Testis (tissue), 3 donors: ENCODE data around the gene NKX6-2. TPM values are rescaled to one million over a fixed set of nuclear protein-coding genes. Genes with fewer than 3 reads are reported as not detected.

Experiments
- DNase-seq: peaks from one replicate; pipeline ENCODE4 v3.0.0-alpha.2; 2019
- H3K27ac ChIP-seq, 2 donors: fragments of 200-600 bp; sonication (generic); one replicate each; pipeline ENCODE4 v1.5.1; 2019
- H3K27me3 ChIP-seq: fragments of 200-600 bp; sonication (generic); one replicate; pipeline ENCODE4 v1.5.1; 2019
- H3K36me3 ChIP-seq: fragments of 200-600 bp; sonication (generic); one replicate; pipeline ENCODE4 v1.5.1; 2017; ENCODE audit warnings: low read depth; ENCODE audit errors: missing control alignments
- H3K4me1 ChIP-seq: fragments of 200-600 bp; sonication (generic); one replicate; pipeline ENCODE4 v1.5.1; 2019
- H3K4me3 ChIP-seq, 2 donors: fragments of 200-600 bp; sonication (generic); one replicate each; pipeline ENCODE4 v1.5.1; 2017 to 2019
- H3K9me3 ChIP-seq: fragments of 200-600 bp; sonication (generic); one replicate; pipeline ENCODE4 v1.5.1; 2017
- WGBS, 2 donors: methylation state at CpG; one replicate each; pipeline ENCODE4 v1.1.5; 2018; 5-methylcytosine and 5-hydroxymethylcytosine counted together
- intact Hi-C: fragments of 100-400 bp; cut with DNase I; formaldehyde crosslinking; loops from one replicate; pipeline ENCODE4 v1.15.1; 2023; ENCODE audit warnings: low total_unique reads
- polyA plus RNA-seq: library from polyadenylated mRNA; stranded (reverse); fragments of 350-450 nt; fragmentation: Illumina TruSeq; extraction: RNeasy Lipid Tissue Mini Kit (QIAGEN cat#74804); gene quantifications from one replicate; pipeline ENCODE4 v1.2.3, GENCODE V29; 2014; ENCODE audit warnings: low read depth, low replicate concordance; ENCODE audit not compliant: insufficient read depth
- total RNA-seq, 2 donors: library from RNA; depleted of rRNA; stranded (reverse); fragments of >200 nt; gene quantifications; one replicate each; pipeline ENCODE4 v1.2.3, GENCODE V29; 2016
- TF ChIP-seq, protein P1 (sequence below), 3 experiments: fragments of 450-650 bp in 2 of 3; fragments of 200-600 bp in 1 of 3; sonication (generic) in 1 of 3; IDR thresholded peaks; one replicate each; pipeline ENCODE4 v1.5.1; 2016 to 2019; ENCODE audit warnings: antibody characterized with exemption in 3 of 3, mild to moderate bottlenecking in 2 of 3, moderate library complexity in 1 of 3

NKX6-2 gene
- total and polyA plus RNA-seq, 3 donors from 2014 or later = 2.0 to 20.1 (median 8.9) TPM

DNA sequence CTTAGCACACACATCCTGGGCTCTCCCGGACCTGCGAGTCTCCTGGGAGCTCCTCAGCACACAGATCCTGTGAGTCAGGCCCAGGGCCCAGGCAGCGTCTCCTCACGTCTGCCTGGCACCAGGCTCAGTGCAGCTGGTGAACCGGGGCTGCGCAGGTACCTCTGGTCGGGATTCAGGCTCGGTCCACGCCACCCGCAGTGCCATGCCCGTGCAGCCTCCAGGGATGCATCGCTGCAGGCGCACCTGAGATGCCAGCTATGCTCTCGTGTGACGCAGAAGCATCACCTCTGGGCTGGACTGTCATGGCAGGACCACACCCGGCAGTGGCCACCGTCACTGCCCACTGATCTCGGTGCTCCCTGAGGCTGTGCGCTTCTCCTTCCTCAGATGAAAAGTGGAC lies 52.0 kb downstream of the NKX6-2 start:
- H3K9me3 ChIP-seq = no peaks in the 10 kb centered on the region
- 96% methylated on average over 16 to 19 of the region's 19 CpGs for WGBS, 2 donors
- H3K27me3 ChIP-seq = no peaks in the 10 kb centered on the region
- H3K4me3 ChIP-seq = no peak overlapping the region
- intact Hi-C loops = no loop called here
- no peak overlapping the region for H3K27ac ChIP-seq
- no peaks in the 10 kb centered on the region for H3K4me1 ChIP-seq
- no peak for DNase-seq
- H3K36me3 ChIP-seq = no peaks in the 10 kb centered on the region
- TF ChIP-seq, protein P1, sequence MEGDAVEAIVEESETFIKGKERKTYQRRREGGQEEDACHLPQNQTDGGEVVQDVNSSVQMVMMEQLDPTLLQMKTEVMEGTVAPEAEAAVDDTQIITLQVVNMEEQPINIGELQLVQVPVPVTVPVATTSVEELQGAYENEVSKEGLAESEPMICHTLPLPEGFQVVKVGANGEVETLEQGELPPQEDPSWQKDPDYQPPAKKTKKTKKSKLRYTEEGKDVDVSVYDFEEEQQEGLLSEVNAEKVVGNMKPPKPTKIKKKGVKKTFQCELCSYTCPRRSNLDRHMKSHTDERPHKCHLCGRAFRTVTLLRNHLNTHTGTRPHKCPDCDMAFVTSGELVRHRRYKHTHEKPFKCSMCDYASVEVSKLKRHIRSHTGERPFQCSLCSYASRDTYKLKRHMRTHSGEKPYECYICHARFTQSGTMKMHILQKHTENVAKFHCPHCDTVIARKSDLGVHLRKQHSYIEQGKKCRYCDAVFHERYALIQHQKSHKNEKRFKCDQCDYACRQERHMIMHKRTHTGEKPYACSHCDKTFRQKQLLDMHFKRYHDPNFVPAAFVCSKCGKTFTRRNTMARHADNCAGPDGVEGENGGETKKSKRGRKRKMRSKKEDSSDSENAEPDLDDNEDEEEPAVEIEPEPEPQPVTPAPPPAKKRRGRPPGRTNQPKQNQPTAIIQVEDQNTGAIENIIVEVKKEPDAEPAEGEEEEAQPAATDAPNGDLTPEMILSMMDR (IDR thresholded peaks at IDR 0.05) = no peak

Other genes with a start within 250 kb of the NKX6-2 start
- 100 to 1,000 TPM in 1 of 2 donors, 10 to 100 TPM in 1; 73.0 to 103 TPM for gene INPP5A, start 248.4 kb downstream of the NKX6-2 start, total RNA-seq
- 54.1 TPM for gene INPP5A, start 248.4 kb downstream of the NKX6-2 start, polyA plus RNA-seq
- gene CFAP46, start 156.4 kb upstream of the NKX6-2 start, total RNA-seq = 10 to 100 TPM; 36.0 to 67.6 TPM
- 59.0 TPM for gene CFAP46, start 156.4 kb upstream of the NKX6-2 start, polyA plus RNA-seq